ENCODE results near the gene TEX2. TPM values are rescaled to one million over a fixed set of nuclear protein-coding genes. Genes with fewer than 3 reads are reported as not detected.

The TEX2 gene
- total and polyA plus RNA-seq, 2 of the 13 experiments (the other 11 are each of a cell fraction or from before 2014, with no cell fraction given) = 21.4 to 37.7 TPM

GRCh38 chr17:64187093-64187895 lies 75.8 kb downstream of the TEX2 start (continued):
- TF ChIP-seq ZXDC (CRISPR knock-in tag; IDR thresholded peaks at IDR 0.05) (no peak), ZNF552 (CRISPR knock-in tag; IDR thresholded peaks at IDR 0.05; ENCODE audit: borderline replicate concordance) (no peak), TIGD3 (CRISPR knock-in tag; IDR thresholded peaks at IDR 0.05; ENCODE audit: borderline replicate concordance) (no peak), ZNF839 (CRISPR knock-in tag; IDR thresholded peaks at IDR 0.05; ENCODE audit: borderline replicate concordance) (no peak), KDM2A (CRISPR knock-in tag; IDR thresholded peaks at IDR 0.05; ENCODE audit: borderline replicate concordance, low read depth) (peak; percentile 53), HNRNPUL1 (IDR thresholded peaks at IDR 0.05; ENCODE audit: low read depth, low read length) (no peak), THYN1 (CRISPR knock-in tag; IDR thresholded peaks at IDR 0.05; ENCODE audit: borderline replicate concordance, low read depth) (0 out of 2 replicates have a peak, but pooled peaks have one; percentile 33), ZNF615 (CRISPR knock-in tag; IDR thresholded peaks at IDR 0.05; ENCODE audit: borderline replicate concordance) (no peak), KDM6A (CRISPR knock-in tag; IDR thresholded peaks at IDR 0.05; ENCODE audit: low read depth) (peak; percentile 47), KDM5A (IDR thresholded peaks at IDR 0.05; ENCODE audit: borderline replicate concordance, low read length) (no peak), DNMT1 (CRISPR knock-in tag; IDR thresholded peaks at IDR 0.05) (0 out of 2 replicates have a peak, but pooled peaks have one; percentile 42), YY1 (IDR thresholded peaks at IDR 0.05; ENCODE audit: insufficient read depth, insufficient replicate concordance, low read depth, low read length) (no peak), SMAD9 (CRISPR knock-in tag; IDR thresholded peaks at IDR 0.05) (0 out of 2 replicates have a peak, but pooled peaks have one; percentile 67), PAXIP1 (CRISPR knock-in tag; conservative IDR thresholded peaks at IDR 0.05) (peak; percentile 88), ZBTB25 (CRISPR knock-in tag; IDR thresholded peaks at IDR 0.05) (peak; percentile 68; the same call in 1 of the 2 replicates), RFX1 (IDR thresholded peaks at IDR 0.05) (peak; percentile 6; the same call in 1 of the 2 replicates), XRCC5 (optimal IDR thresholded peaks at IDR 0.05; ENCODE audit: low read length) (no peak)

All from HepG2 (cell line).